Measurements from ENCODE around the gene SLC39A10. TPM values are rescaled to one million over a fixed set of nuclear protein-coding genes. Genes with fewer than 3 reads are reported as not detected.

SLC39A10 gene
- total RNA-seq, 1 experiment from 2014 or later = 167 TPM

GRCh38 chr2:195657634-195658540, 861 bp downstream of the SLC39A10 start (continued):
- TF ChIP-seq KAT7 (CRISPR knock-in tag; IDR thresholded peaks at IDR 0.05; ENCODE audit: borderline replicate concordance) = 0 out of 2 replicates have a peak, but pooled peaks have one; percentile 19
- no peak for TF ChIP-seq SOX15 (CRISPR knock-in tag; IDR thresholded peaks at IDR 0.05)
- TF ChIP-seq USF1 (CRISPR knock-in tag; IDR thresholded peaks at IDR 0.05) = peak; percentile 31; the same call in 1 of the 2 replicates
- TF ChIP-seq SMAD4 (CRISPR knock-in tag; IDR thresholded peaks at IDR 0.05) = no peak
- no peak for TF ChIP-seq ELF4 (CRISPR knock-in tag; IDR thresholded peaks at IDR 0.05; ENCODE audit: low read depth)
- TF ChIP-seq, protein P1, sequence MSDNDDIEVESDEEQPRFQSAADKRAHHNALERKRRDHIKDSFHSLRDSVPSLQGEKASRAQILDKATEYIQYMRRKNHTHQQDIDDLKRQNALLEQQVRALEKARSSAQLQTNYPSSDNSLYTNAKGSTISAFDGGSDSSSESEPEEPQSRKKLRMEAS (CRISPR knock-in tag; IDR thresholded peaks at IDR 0.05) = peak; percentile 63; the same call in 1 of the 2 replicates
- TF ChIP-seq PREB (CRISPR knock-in tag; IDR thresholded peaks at IDR 0.05; ENCODE audit: borderline replicate concordance) = 0 out of 2 replicates have a peak, but pooled peaks have one; percentile 54
- TF ChIP-seq CDX4 (CRISPR knock-in tag; IDR thresholded peaks at IDR 0.05; ENCODE audit: borderline replicate concordance) = no peak
- TF ChIP-seq ERG (CRISPR knock-in tag; IDR thresholded peaks at IDR 0.05) = no peak
- no peak for TF ChIP-seq JAZF1 (CRISPR knock-in tag; IDR thresholded peaks at IDR 0.05)
- peak; percentile 78 for TF ChIP-seq ZNF138 (CRISPR knock-in tag; conservative IDR thresholded peaks at IDR 0.05)
- TF ChIP-seq, protein P2, sequence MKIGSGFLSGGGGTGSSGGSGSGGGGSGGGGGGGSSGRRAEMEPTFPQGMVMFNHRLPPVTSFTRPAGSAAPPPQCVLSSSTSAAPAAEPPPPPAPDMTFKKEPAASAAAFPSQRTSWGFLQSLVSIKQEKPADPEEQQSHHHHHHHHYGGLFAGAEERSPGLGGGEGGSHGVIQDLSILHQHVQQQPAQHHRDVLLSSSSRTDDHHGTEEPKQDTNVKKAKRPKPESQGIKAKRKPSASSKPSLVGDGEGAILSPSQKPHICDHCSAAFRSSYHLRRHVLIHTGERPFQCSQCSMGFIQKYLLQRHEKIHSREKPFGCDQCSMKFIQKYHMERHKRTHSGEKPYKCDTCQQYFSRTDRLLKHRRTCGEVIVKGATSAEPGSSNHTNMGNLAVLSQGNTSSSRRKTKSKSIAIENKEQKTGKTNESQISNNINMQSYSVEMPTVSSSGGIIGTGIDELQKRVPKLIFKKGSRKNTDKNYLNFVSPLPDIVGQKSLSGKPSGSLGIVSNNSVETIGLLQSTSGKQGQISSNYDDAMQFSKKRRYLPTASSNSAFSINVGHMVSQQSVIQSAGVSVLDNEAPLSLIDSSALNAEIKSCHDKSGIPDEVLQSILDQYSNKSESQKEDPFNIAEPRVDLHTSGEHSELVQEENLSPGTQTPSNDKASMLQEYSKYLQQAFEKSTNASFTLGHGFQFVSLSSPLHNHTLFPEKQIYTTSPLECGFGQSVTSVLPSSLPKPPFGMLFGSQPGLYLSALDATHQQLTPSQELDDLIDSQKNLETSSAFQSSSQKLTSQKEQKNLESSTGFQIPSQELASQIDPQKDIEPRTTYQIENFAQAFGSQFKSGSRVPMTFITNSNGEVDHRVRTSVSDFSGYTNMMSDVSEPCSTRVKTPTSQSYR (CRISPR knock-in tag; IDR thresholded peaks at IDR 0.05) = no peak
- TF ChIP-seq, protein P3, sequence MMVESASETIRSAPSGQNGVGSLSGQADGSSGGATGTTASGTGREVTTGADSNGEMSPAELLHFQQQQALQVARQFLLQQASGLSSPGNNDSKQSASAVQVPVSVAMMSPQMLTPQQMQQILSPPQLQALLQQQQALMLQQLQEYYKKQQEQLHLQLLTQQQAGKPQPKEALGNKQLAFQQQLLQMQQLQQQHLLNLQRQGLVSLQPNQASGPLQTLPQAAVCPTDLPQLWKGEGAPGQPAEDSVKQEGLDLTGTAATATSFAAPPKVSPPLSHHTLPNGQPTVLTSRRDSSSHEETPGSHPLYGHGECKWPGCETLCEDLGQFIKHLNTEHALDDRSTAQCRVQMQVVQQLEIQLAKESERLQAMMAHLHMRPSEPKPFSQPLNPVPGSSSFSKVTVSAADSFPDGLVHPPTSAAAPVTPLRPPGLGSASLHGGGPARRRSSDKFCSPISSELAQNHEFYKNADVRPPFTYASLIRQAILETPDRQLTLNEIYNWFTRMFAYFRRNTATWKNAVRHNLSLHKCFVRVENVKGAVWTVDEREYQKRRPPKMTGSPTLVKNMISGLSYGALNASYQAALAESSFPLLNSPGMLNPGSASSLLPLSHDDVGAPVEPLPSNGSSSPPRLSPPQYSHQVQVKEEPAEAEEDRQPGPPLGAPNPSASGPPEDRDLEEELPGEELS (CRISPR knock-in tag; IDR thresholded peaks at IDR 0.05) = no peak; the same call in 1 of the 2 replicates

GRCh38 chr2:195658541-195658890, 1.5 kb downstream of the SLC39A10 start:
- Mint-ChIP-seq H3K9me3 (no peaks in the 10 kb centered on the region), H3K27me3 (ENCODE audit: low read depth) (no peaks in the 10 kb centered on the region), H3K27ac (peak overlapping the region; percentile 92), H3K4me3 (peak overlapping the region; percentile 97), H3K4me1 (peaks cover 44% of the 10 kb centered on the region), H3K36me3 (no peaks in the 10 kb centered on the region)
- CTCF ChIA-PET = interaction anchor here (1.0 kb wide), 1 partner anchor 82 kb away, joined by 4 read pairs; no protein-coding TSS in a partner anchor
- ATAC-seq = no peak
- DNase-seq (ENCODE audit: low spot score) = no peak
- POLR2A ChIA-PET = no interaction called here
- TF ChIP-seq HMGXB4 (CRISPR knock-in tag; IDR thresholded peaks at IDR 0.05) (no peak), NR3C1 (CRISPR knock-in tag; conservative IDR thresholded peaks at IDR 0.05; ENCODE audit: low read depth) (no peak), AR (CRISPR knock-in tag; IDR thresholded peaks at IDR 0.05) (no peak), ZBTB21 (CRISPR knock-in tag; IDR thresholded peaks at IDR 0.05; ENCODE audit: borderline replicate concordance) (no peak), HMGA2 (CRISPR knock-in tag; IDR thresholded peaks at IDR 0.05) (no peak), KAT7 (CRISPR knock-in tag; IDR thresholded peaks at IDR 0.05; ENCODE audit: borderline replicate concordance) (no peak)
